ENCODE results near the gene AJUBA. TPM values are rescaled to one million over a fixed set of nuclear protein-coding genes. Genes with fewer than 3 reads are reported as not detected.

AJUBA gene
- total and polyA plus RNA-seq, 2 of the 8 experiments (the other 6 are each of a cell fraction or from before 2014, with no cell fraction given): 33.1 to 46.0 TPM

DNA sequence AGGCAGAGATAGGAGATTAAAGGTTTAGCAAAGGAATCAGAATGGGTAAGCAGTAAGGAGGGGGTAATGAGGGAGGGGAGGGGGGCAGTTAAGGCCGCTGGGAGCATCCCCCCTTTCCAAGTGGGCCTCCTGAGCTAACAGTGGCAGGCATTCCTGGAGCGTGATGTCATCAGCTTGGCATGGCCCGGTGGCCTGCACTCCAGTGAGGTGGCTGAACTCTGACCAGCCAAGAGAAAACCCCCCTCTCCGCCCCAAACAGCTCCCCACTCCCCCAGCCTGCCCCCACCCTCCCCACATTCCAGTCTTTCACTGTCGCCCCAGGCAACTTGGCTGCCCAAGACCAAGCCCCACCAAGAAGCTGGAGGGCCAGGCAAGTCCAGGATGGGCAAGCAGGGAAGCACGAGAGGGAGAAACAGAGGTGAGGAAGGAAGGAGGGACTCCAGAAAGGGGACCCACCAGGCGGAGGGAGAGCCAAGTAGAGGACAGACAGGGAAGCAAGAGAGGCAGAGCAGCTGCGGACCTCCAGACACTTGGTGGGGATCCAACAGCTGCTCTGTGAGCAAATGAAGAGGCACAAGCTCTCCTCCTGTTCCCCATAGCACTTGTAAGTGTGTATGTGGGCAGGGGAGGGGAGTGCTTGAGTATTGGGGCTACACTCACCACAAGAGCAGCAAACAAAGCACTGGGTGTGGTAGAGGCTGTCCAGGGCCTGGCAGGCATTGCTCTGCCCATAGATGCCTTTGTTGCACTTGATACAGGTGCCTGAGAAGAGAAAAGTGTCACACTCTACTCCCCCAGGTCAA is 4.5 kb downstream of the AJUBA start (continued):
- TF ChIP-seq, protein P1, sequence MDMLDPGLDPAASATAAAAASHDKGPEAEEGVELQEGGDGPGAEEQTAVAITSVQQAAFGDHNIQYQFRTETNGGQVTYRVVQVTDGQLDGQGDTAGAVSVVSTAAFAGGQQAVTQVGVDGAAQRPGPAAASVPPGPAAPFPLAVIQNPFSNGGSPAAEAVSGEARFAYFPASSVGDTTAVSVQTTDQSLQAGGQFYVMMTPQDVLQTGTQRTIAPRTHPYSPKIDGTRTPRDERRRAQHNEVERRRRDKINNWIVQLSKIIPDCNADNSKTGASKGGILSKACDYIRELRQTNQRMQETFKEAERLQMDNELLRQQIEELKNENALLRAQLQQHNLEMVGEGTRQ (IDR thresholded peaks at IDR 0.05; ENCODE audit: low read length): no peak
- TF ChIP-seq EZH2 (IDR thresholded peaks at IDR 0.05; ENCODE audit: low read depth, low read length, severe bottlenecking): no peak
- peak; percentile 97 for TF ChIP-seq TEAD4 (IDR thresholded peaks at IDR 0.05; ENCODE audit: low read depth, low read length)
- TF ChIP-seq PHF8 (conservative IDR thresholded peaks at IDR 0.05; ENCODE audit: low read depth, low read length): no peak
- TF ChIP-seq SP1 (IDR thresholded peaks at IDR 0.05; ENCODE audit: low read depth, low read length): peak; percentile 92
- no peak for TF ChIP-seq MAFK (IDR thresholded peaks at IDR 0.05; ENCODE audit: low read depth, low read length)
- no peak for TF ChIP-seq SRF (IDR thresholded peaks at IDR 0.05; ENCODE audit: low read depth, low read length)
- no peak for TF ChIP-seq SAP30 (IDR thresholded peaks at IDR 0.05; ENCODE audit: insufficient read depth, insufficient replicate concordance, low read length)
- TF ChIP-seq RXRA (IDR thresholded peaks at IDR 0.05; ENCODE audit: insufficient read depth, low read depth, low read length): 0 out of 2 replicates have a peak, but pooled peaks have one; percentile 60
- no peak for TF ChIP-seq RBBP5 (IDR thresholded peaks at IDR 0.05; ENCODE audit: borderline replicate concordance, low read depth, low read length)
- TF ChIP-seq KDM1A (IDR thresholded peaks at IDR 0.05; ENCODE audit: borderline replicate concordance, low read length): no peak
- TF ChIP-seq ASH2L (IDR thresholded peaks at IDR 0.05; ENCODE audit: low read length): peak; percentile 52
- TF ChIP-seq TAF7 (optimal IDR thresholded peaks at IDR 0.05; ENCODE audit: borderline replicate concordance, low read depth, low read length): no peak
- no peak for TF ChIP-seq SIRT6 (IDR thresholded peaks at IDR 0.05; ENCODE audit: low read length)
- peak; percentile 83 for TF ChIP-seq CREB1 (IDR thresholded peaks at IDR 0.05)
- peak; percentile 96 for TF ChIP-seq JUN (IDR thresholded peaks at IDR 0.05; ENCODE audit: low read depth, low read length)
- no peak for TF ChIP-seq CTCF (IDR thresholded peaks at IDR 0.05; ENCODE audit: control extremely low read depth in 1 of 3, insufficient read depth in 1 of 3, low read depth in 1 of 3, low read length in 3 of 3)
- TF ChIP-seq POLR2A (IDR thresholded peaks at IDR 0.05; ENCODE audit: control extremely low read depth in 1 of 2, low read depth in 2 of 2, low read length in 2 of 2): peak in 1 of 2 experiments; percentile 54; a peak in 1 of 3 replicates
- no peak for TF ChIP-seq ZNF274 (IDR thresholded peaks at IDR 0.05; ENCODE audit: borderline replicate concordance, extremely low read depth, low read length)
- 0 out of 4 replicates have a peak, but pooled peaks of 1 of the 2 experiments have one; percentile 38 for TF ChIP-seq SIN3A (conservative IDR thresholded peaks at IDR 0.05 in 1 of 2, IDR thresholded peaks at IDR 0.05 in 1 of 2; ENCODE audit: low read depth in 1 of 2, low read length in 2 of 2)
